SK-N-MC (cell line): ENCODE measurements around the gene NDST1.
A peak's percentile ranks its signal among the peaks of the same experiment; 100 is the strongest.

Experiments used
- DNase-seq: peaks from one replicate; pipeline ENCODE4 v3.0.0-alpha.2; 2011; ENCODE audit warnings: low read depth, low spot score
- H3K27ac ChIP-seq: fragments of 200-600 bp; sonication (generic); 2 replicates; pipeline ENCODE4 v1.5.1; 2016; ENCODE audit warnings: mixed run types
- H3K36me3 ChIP-seq: fragments of 200-600 bp; sonication (generic); 2 replicates; pipeline ENCODE4 v1.6.1; 2017; ENCODE audit warnings: antibody characterized with exemption, low read length, mixed read lengths; ENCODE audit not compliant: insufficient read depth
- H3K4me3 ChIP-seq: fragments of 200-600 bp; sonication (generic); 2 replicates; pipeline ENCODE4 v1.5.1; 2016
- H3K9ac ChIP-seq: fragments of 200-600 bp; sonication (generic); 2 replicates; pipeline ENCODE4 v1.8.0; 2017; ENCODE audit warnings: mixed run types, mixed read lengths; ENCODE audit not compliant: insufficient read length
- H3K9me3 ChIP-seq: fragments of 200-600 bp; sonication (generic); 2 replicates; pipeline ENCODE4 v1.6.1; 2017; ENCODE audit warnings: low read depth, mild to moderate bottlenecking, antibody characterized with exemption, low read length, moderate library complexity, mixed read lengths
- EZH2 ChIP-seq: fragments of 200-600 bp; sonication (generic); IDR thresholded peaks from one replicate; pipeline ENCODE4 v1.6.1; 2017; ENCODE audit warnings: antibody characterized with exemption
- FOXP2 ChIP-seq: optimal IDR thresholded peaks from 2 replicates; pipeline ENCODE3; 2011; ENCODE audit warnings: mild to moderate bottlenecking, moderate library complexity; ENCODE audit not compliant: insufficient read depth; ENCODE audit errors: extremely low read length, control extremely low read depth
- POLR2AphosphoS5 ChIP-seq: IDR thresholded peaks from 2 replicates; pipeline ENCODE4 v1.6.1; 2012; ENCODE audit warnings: mild to moderate bottlenecking, low read depth, low read length, borderline replicate concordance

Gene NDST1

GRCh38 chr5:150600616-150601490 lies 92.9 kb downstream of the NDST1 start:
- no peak for DNase-seq

GRCh38 chr5:150601491-150602345 lies 93.8 kb downstream of the NDST1 start:
- no peaks in the 10 kb centered on the region for H3K9me3 ChIP-seq
- peak overlapping the region; percentile 54 for H3K9ac ChIP-seq
- no peaks in the 10 kb centered on the region for H3K36me3 ChIP-seq
- no peak for DNase-seq
- H3K27ac ChIP-seq = peak overlapping the region; percentile 91
- peak overlapping the region; percentile 76 for H3K4me3 ChIP-seq
- TF ChIP-seq FOXP2 (no peak), EZH2 (no peak), POLR2AphosphoS5 (no peak)

More at GRCh38 chr5:150600616-150601490, 92.9 kb downstream of the NDST1 start:
- H3K9me3 ChIP-seq = no peaks in the 10 kb centered on the region
- H3K9ac ChIP-seq = peak overlapping the region; percentile 77
- H3K4me3 ChIP-seq = peak overlapping the region; percentile 76
- peak overlapping the region; percentile 91 for H3K27ac ChIP-seq
- TF ChIP-seq POLR2AphosphoS5 (peak; percentile 64), FOXP2 (no peak)
- no peaks in the 10 kb centered on the region for H3K36me3 ChIP-seq

GRCh38 chr5:150603052-150603451 lies 95.1 kb downstream of the NDST1 start:
- no peaks in the 10 kb centered on the region for H3K36me3 ChIP-seq
- H3K9me3 ChIP-seq = no peaks in the 10 kb centered on the region
- no peak overlapping the region for H3K27ac ChIP-seq
- no peak for TF ChIP-seq EZH2
- TF ChIP-seq FOXP2 = no peak
- no peak for TF ChIP-seq POLR2AphosphoS5
- H3K9ac ChIP-seq = no peak overlapping the region
- no peak for DNase-seq
- no peak overlapping the region for H3K4me3 ChIP-seq

- H3K4me3 ChIP-seq = no peak overlapping the region
- no peaks in the 10 kb centered on the region for H3K9me3 ChIP-seq
- H3K9ac ChIP-seq = no peak overlapping the region
- H3K36me3 ChIP-seq = no peaks in the 10 kb centered on the region
- TF ChIP-seq FOXP2 (no peak), POLR2AphosphoS5 (no peak), EZH2 (no peak)
- no peak for DNase-seq
- no peak overlapping the region for H3K27ac ChIP-seq
These were observed 95.6 kb downstream of the NDST1 start for GRCh38 chr5:150603491-150603890.

GRCh38 chr5:150604010-150604409 lies 96.1 kb downstream of the NDST1 start:
- H3K9me3 ChIP-seq = no peaks in the 10 kb centered on the region
- no peaks in the 10 kb centered on the region for H3K36me3 ChIP-seq
- H3K9ac ChIP-seq = no peak overlapping the region
- peak overlapping the region; percentile 12; the same call in 1 of the 2 replicates for H3K27ac ChIP-seq
- H3K4me3 ChIP-seq = no peak overlapping the region
- DNase-seq = no peak
- no peak for TF ChIP-seq POLR2AphosphoS5
- no peak for TF ChIP-seq FOXP2
- TF ChIP-seq EZH2 = no peak

GRCh38 chr5:150604894-150605440 lies 97.0 kb downstream of the NDST1 start:
- no peak for DNase-seq
- H3K27ac ChIP-seq = 0 out of 2 replicates have a peak overlapping the region, but pooled peaks have one; percentile 12
- H3K9me3 ChIP-seq = no peaks in the 10 kb centered on the region
- no peaks in the 10 kb centered on the region for H3K36me3 ChIP-seq
- no peak overlapping the region for H3K4me3 ChIP-seq
- no peak overlapping the region for H3K9ac ChIP-seq
- TF ChIP-seq FOXP2 = no peak

- no peak overlapping the region for H3K4me3 ChIP-seq
- no peak overlapping the region for H3K27ac ChIP-seq
- H3K9me3 ChIP-seq = no peaks in the 10 kb centered on the region
- H3K9ac ChIP-seq = no peak overlapping the region
- DNase-seq = no peak
- TF ChIP-seq EZH2 (no peak), FOXP2 (no peak), POLR2AphosphoS5 (no peak)
- no peaks in the 10 kb centered on the region for H3K36me3 ChIP-seq
These were observed 97.6 kb downstream of the NDST1 start for GRCh38 chr5:150605546-150605945.

- DNase-seq = no peak
- Histone ChIP-seq H3K9ac (no peak overlapping the region), H3K36me3 (no peaks in the 10 kb centered on the region), H3K27ac (no peak overlapping the region; the same call in 1 of the 2 replicates), H3K9me3 (no peaks in the 10 kb centered on the region), H3K4me3 (no peak overlapping the region)
- TF ChIP-seq EZH2 = no peak
- no peak for TF ChIP-seq POLR2AphosphoS5
- TF ChIP-seq FOXP2 = no peak
These were observed 98.5 kb downstream of the NDST1 start for GRCh38 chr5:150606476-150606875.
